ENCODE results near the gene FAHD1. TPM values are rescaled to one million over a fixed set of nuclear protein-coding genes. Genes with fewer than 3 reads are reported as not detected.

FAHD1 gene
- total and polyA plus RNA-seq, 4 donors, result 17.2 to 32.1 (median 25.6) TPM

DNA sequence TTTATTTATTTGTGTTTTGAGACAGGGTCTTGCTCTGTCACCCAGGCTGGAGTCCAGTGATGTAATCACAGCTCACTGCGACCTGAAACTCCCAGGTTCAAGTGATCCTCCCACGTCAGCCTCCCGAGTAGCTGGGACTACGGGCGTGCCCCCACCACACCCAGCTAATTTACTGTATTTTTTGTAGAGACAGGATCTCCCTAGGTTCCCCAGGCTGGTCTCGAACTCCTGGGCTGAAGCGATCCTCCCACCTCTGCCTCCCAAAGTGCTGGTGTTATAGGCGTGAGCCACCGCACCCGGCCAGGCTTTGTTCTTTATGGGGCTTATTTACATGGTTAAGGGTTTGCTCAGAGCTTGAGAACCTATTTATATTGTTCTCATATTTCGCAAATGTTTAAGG is 50.8 kb downstream of the FAHD1 start:
- H3K27me3 ChIP-seq (ENCODE audit: control insufficient read depth in 3 of 3, insufficient read depth in 3 of 3, low read length in 2 of 3), result peaks cover 0 to 20% (median 13%) of the 10 kb centered on the region in 3 donors
- TF ChIP-seq, protein P1, sequence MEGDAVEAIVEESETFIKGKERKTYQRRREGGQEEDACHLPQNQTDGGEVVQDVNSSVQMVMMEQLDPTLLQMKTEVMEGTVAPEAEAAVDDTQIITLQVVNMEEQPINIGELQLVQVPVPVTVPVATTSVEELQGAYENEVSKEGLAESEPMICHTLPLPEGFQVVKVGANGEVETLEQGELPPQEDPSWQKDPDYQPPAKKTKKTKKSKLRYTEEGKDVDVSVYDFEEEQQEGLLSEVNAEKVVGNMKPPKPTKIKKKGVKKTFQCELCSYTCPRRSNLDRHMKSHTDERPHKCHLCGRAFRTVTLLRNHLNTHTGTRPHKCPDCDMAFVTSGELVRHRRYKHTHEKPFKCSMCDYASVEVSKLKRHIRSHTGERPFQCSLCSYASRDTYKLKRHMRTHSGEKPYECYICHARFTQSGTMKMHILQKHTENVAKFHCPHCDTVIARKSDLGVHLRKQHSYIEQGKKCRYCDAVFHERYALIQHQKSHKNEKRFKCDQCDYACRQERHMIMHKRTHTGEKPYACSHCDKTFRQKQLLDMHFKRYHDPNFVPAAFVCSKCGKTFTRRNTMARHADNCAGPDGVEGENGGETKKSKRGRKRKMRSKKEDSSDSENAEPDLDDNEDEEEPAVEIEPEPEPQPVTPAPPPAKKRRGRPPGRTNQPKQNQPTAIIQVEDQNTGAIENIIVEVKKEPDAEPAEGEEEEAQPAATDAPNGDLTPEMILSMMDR (IDR thresholded peaks at IDR 0.05; ENCODE audit: control extremely low read depth, extremely low read depth), result no peak

DNA sequence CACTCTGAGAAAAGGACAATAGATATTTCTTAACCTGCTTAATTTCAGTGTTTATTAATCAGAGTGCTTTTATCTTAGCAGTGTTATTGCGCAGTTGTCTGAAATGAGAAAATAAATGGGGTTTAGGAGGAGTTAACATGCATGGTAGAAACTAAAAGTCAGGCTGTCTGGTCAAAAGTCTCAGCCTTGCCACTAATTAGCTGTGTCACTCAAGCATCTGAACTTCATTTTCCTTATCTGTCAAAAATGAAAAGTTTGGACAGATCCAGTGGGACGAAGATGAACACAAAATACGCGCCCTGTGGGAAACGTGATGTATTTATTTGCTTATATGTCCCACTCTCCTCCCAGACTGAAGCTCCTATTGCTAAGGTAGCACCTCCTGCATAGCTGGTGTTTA is 51.2 kb downstream of the FAHD1 start:
- DNase-seq, result no peak
- Histone ChIP-seq H3K9ac (ENCODE audit: insufficient read depth in 1 of 2, low read length in 2 of 2) (no peak overlapping the region), H3K27ac (ENCODE audit: low read depth in 1 of 2, low read length in 1 of 2) (no peak overlapping the region), H3K9me3 (ENCODE audit: control insufficient read depth in 4 of 4, insufficient read depth in 3 of 4, low read length in 3 of 4) (no peaks in the 10 kb centered on the region), H3K36me3 (ENCODE audit: control insufficient read depth in 4 of 4, insufficient read depth in 4 of 4, low read length in 4 of 4) (no peaks in the 10 kb centered on the region), H3K4me3 (no peak overlapping the region), H3K27me3 (ENCODE audit: control insufficient read depth in 3 of 3, insufficient read depth in 3 of 3, low read length in 2 of 3) (peaks cover 0 to 16% (median 12%) of the 10 kb centered on the region in 3 donors), H3K4me1 (ENCODE audit: control insufficient read depth in 5 of 5, insufficient read depth in 5 of 5, low read length in 5 of 5) (peaks cover 0 to 1% (median 0%) of the 10 kb centered on the region in 5 donors)
- TF ChIP-seq, protein P1 (IDR thresholded peaks at IDR 0.05; ENCODE audit: control extremely low read depth, extremely low read depth), result no peak
- no peak for ATAC-seq (ENCODE audit: insufficient read depth, low FRiP score)
- 73 to 84% methylated on average over 5 of the region's 5 CpGs for WGBS, 2 donors

More for the DNA sequence above, 50.8 kb downstream of the FAHD1 start:
- H3K27ac ChIP-seq (ENCODE audit: low read depth in 1 of 2, low read length in 1 of 2), result no peak overlapping the region
- WGBS, 2 donors, result 56 to 67% methylated on average over 11 of the region's 11 CpGs
- H3K4me1 ChIP-seq (ENCODE audit: control insufficient read depth in 5 of 5, insufficient read depth in 5 of 5, low read length in 5 of 5), result peaks cover 0 to 1% (median 0%) of the 10 kb centered on the region in 5 donors
- ATAC-seq (ENCODE audit: insufficient read depth, low FRiP score) (no peak), DNase-seq (no peak)
- H3K36me3 ChIP-seq (ENCODE audit: control insufficient read depth in 4 of 4, insufficient read depth in 4 of 4, low read length in 4 of 4), result no peaks in the 10 kb centered on the region
- no peak overlapping the region for H3K9ac ChIP-seq (ENCODE audit: insufficient read depth in 1 of 2, low read length in 2 of 2)
- H3K4me3 ChIP-seq, result no peak overlapping the region
- H3K9me3 ChIP-seq (ENCODE audit: control insufficient read depth in 4 of 4, insufficient read depth in 3 of 4, low read length in 3 of 4), result no peaks in the 10 kb centered on the region

Other genes starting within 250 kb of the FAHD1 start
- 10 to 100 TPM; 42.4 to 48.5 TPM for gene IFT140, start 215.1 kb upstream of the FAHD1 start, total RNA-seq
- 10 to 100 TPM; 13.6 to 24.8 TPM for gene IFT140, start 215.1 kb upstream of the FAHD1 start, polyA plus RNA-seq
- 10 to 100 TPM; 16.3 to 20.4 TPM for gene CRAMP1, start 214.8 kb upstream of the FAHD1 start, total RNA-seq
- gene CRAMP1, start 214.8 kb upstream of the FAHD1 start, polyA plus RNA-seq, result 1 to 10 TPM; 6.6 to 8.7 TPM
- 10 to 100 TPM; 53.4 to 71.9 TPM for gene JPT2, start 148.9 kb upstream of the FAHD1 start, total RNA-seq
- 10 to 100 TPM; 28.7 to 49.7 TPM for gene JPT2, start 148.9 kb upstream of the FAHD1 start, polyA plus RNA-seq
- gene MAPK8IP3, start 121.0 kb upstream of the FAHD1 start, total RNA-seq, result 10 to 100 TPM; 51.5 to 75.7 TPM
- 10 to 100 TPM; 40.3 to 76.7 TPM for gene MAPK8IP3, start 121.0 kb upstream of the FAHD1 start, polyA plus RNA-seq
- gene NME3, start 55.7 kb upstream of the FAHD1 start, total RNA-seq, result 10 to 100 TPM; 25.1 to 66.1 TPM
- 100 to 1,000 TPM in 1 of 2 donors, 10 to 100 TPM in 1; 67.6 to 197 TPM for gene NME3, start 55.7 kb upstream of the FAHD1 start, polyA plus RNA-seq
- 10 to 100 TPM; 10.0 to 30.2 TPM for gene EME2, start 54.4 kb upstream of the FAHD1 start, total RNA-seq
- gene EME2, start 54.4 kb upstream of the FAHD1 start, polyA plus RNA-seq, result 1 to 10 TPM; 8.6 to 9.5 TPM
- 10 to 100 TPM; 40.1 to 90.7 TPM for gene MRPS34, start 54.1 kb upstream of the FAHD1 start, total RNA-seq
- gene MRPS34, start 54.1 kb upstream of the FAHD1 start, polyA plus RNA-seq, result 100 to 1,000 TPM; 110 TPM
- 10 to 100 TPM; 39.8 to 55.3 TPM for gene SPSB3, start 44.6 kb upstream of the FAHD1 start, total RNA-seq
- gene SPSB3, start 44.6 kb upstream of the FAHD1 start, polyA plus RNA-seq, result 10 to 100 TPM; 46.5 to 76.1 TPM
- 10 to 100 TPM; 38.9 to 64.2 TPM for gene NUBP2, start 44.2 kb upstream of the FAHD1 start, total RNA-seq
- gene NUBP2, start 44.2 kb upstream of the FAHD1 start, polyA plus RNA-seq, result 10 to 100 TPM; 67.1 to 70.2 TPM
- 1 to 10 TPM; 1.4 to 4.4 TPM for gene IGFALS, start 33.5 kb upstream of the FAHD1 start, total RNA-seq
- gene IGFALS, start 33.5 kb upstream of the FAHD1 start, polyA plus RNA-seq, result 1 to 10 TPM; 1.2 to 1.7 TPM
- gene HAGH, start 381 bp upstream of the FAHD1 start, total RNA-seq, result 10 to 100 TPM; 51.2 to 69.3 TPM
- 10 to 100 TPM; 91.2 to 99.7 TPM for gene HAGH, start 381 bp upstream of the FAHD1 start, polyA plus RNA-seq
- under 1 TPM in 1 of 2 donors, not detected in 1; 0.21 TPM for gene MEIOB, start 45.0 kb downstream of the FAHD1 start, total RNA-seq
- under 1 TPM in 1 of 2 donors, not detected in 1; 0.28 TPM for gene MEIOB, start 45.0 kb downstream of the FAHD1 start, polyA plus RNA-seq
- gene HS3ST6, start 91.2 kb downstream of the FAHD1 start, total RNA-seq, result 1 to 10 TPM in 1 of 2 donors, under 1 TPM in 1; 0.40 to 5.9 TPM
- gene HS3ST6, start 91.2 kb downstream of the FAHD1 start, polyA plus RNA-seq, result 1 to 10 TPM in 1 of 2 donors, under 1 TPM in 1; 0.71 to 2.1 TPM
- gene MSRB1, start 116.0 kb downstream of the FAHD1 start, total RNA-seq, result 10 to 100 TPM; 11.1 to 52.1 TPM
- 100 to 1,000 TPM in 1 of 2 donors, 10 to 100 TPM in 1; 50.2 to 164 TPM for gene MSRB1, start 116.0 kb downstream of the FAHD1 start, polyA plus RNA-seq
- not detected for gene RPL3L, start 127.5 kb downstream of the FAHD1 start, total RNA-seq
- gene RPL3L, start 127.5 kb downstream of the FAHD1 start, polyA plus RNA-seq, result under 1 TPM; 0.01 to 0.04 TPM
- 100 to 1,000 TPM; 107 to 124 TPM for gene NDUFB10, start 132.3 kb downstream of the FAHD1 start, total RNA-seq
- gene NDUFB10, start 132.3 kb downstream of the FAHD1 start, polyA plus RNA-seq, result 100 to 1,000 TPM; 139 to 187 TPM
- gene RPS2, start 137.6 kb downstream of the FAHD1 start, total RNA-seq, result 1,000 to 10,000 TPM; 1,331 to 2,412 TPM
- gene RPS2, start 137.6 kb downstream of the FAHD1 start, polyA plus RNA-seq, result 1,000 to 10,000 TPM; 3,147 to 5,214 TPM
- not detected for gene RNF151, start 139.7 kb downstream of the FAHD1 start, total RNA-seq
- under 1 TPM in 1 of 2 donors, not detected in 1; 0.15 TPM for gene RNF151, start 139.7 kb downstream of the FAHD1 start, polyA plus RNA-seq
- gene TBL3, start 144.8 kb downstream of the FAHD1 start, total RNA-seq, result 10 to 100 TPM; 23.9 to 35.4 TPM
- 10 to 100 TPM; 52.8 to 58.8 TPM for gene TBL3, start 144.8 kb downstream of the FAHD1 start, polyA plus RNA-seq
- 1 to 10 TPM in 1 of 2 donors, under 1 TPM in 1; 0.28 to 4.5 TPM for gene NOXO1, start 154.3 kb downstream of the FAHD1 start, total RNA-seq
- 1 to 10 TPM; 2.0 to 7.3 TPM for gene NOXO1, start 154.3 kb downstream of the FAHD1 start, polyA plus RNA-seq
- gene GFER, start 157.0 kb downstream of the FAHD1 start, total RNA-seq, result 10 to 100 TPM in 1 of 2 donors, 1 to 10 TPM in 1; 7.4 to 32.6 TPM
- 10 to 100 TPM; 18.6 to 63.5 TPM for gene GFER, start 157.0 kb downstream of the FAHD1 start, polyA plus RNA-seq
- gene SYNGR3, start 162.8 kb downstream of the FAHD1 start, total RNA-seq, result under 1 TPM; 0.40 to 0.46 TPM
- gene SYNGR3, start 162.8 kb downstream of the FAHD1 start, polyA plus RNA-seq, result under 1 TPM; 0.10 to 0.69 TPM
- gene ZNF598, start 182.6 kb downstream of the FAHD1 start, total RNA-seq, result 10 to 100 TPM; 13.9 to 49.8 TPM
- 10 to 100 TPM; 29.1 to 42.8 TPM for gene ZNF598, start 182.6 kb downstream of the FAHD1 start, polyA plus RNA-seq
- 1 to 10 TPM in 1 of 2 donors, under 1 TPM in 1; 0.71 to 1.3 TPM for gene NPW, start 192.6 kb downstream of the FAHD1 start, total RNA-seq
- under 1 TPM; 0.12 to 0.34 TPM for gene NPW, start 192.6 kb downstream of the FAHD1 start, polyA plus RNA-seq
- 100 to 1,000 TPM; 142 to 468 TPM for gene NHERF2, start 199.7 kb downstream of the FAHD1 start, total RNA-seq
- gene NHERF2, start 199.7 kb downstream of the FAHD1 start, polyA plus RNA-seq, result 100 to 1,000 TPM; 192 to 297 TPM
- gene NTHL1, start 220.6 kb downstream of the FAHD1 start, total RNA-seq, result 10 to 100 TPM; 19.3 to 37.8 TPM
- 10 to 100 TPM; 20.4 to 43.5 TPM for gene NTHL1, start 220.6 kb downstream of the FAHD1 start, polyA plus RNA-seq
- gene TSC2, start 220.8 kb downstream of the FAHD1 start, total RNA-seq, result 100 to 1,000 TPM in 1 of 2 donors, 10 to 100 TPM in 1; 93.4 to 146 TPM
- 10 to 100 TPM; 36.5 to 51.9 TPM for gene TSC2, start 220.8 kb downstream of the FAHD1 start, polyA plus RNA-seq

Data from lung (tissue), 12 donors.